HEK293 (cell line): ENCODE results near the gene HTR2A.

ENCODE experiments used
- CTCF ChIA-PET: fragments of 350-600 bp; formaldehyde crosslinking; extraction: SDS; loops from one replicate; lab custom pipeline; 2021; ENCODE audit warnings: antibody characterized with exemption; lab: Yijun Ruan, JAX
- POLR2A ChIA-PET: fragments of 300-600 bp; formaldehyde crosslinking; extraction: SDS; loops from one replicate; lab custom pipeline; 2020; ENCODE audit warnings: antibody characterized with exemption, inconsistent platforms; lab: Yijun Ruan, JAX
- H3K27ac ChIP-seq: fragments of 200-500 bp; sonication (Bioruptor generic); 2 replicates; pipeline ENCODE4 v1.5.1; 2014; ENCODE audit warnings: low read depth, low read length, control low read depth, inconsistent platforms; ENCODE audit errors: extremely low read depth
- H3K36me3 ChIP-seq, 2 experiments: fragments of 200-500 bp in 1 of 2; sonication (Bioruptor generic) in 1 of 2; 1 replicate in 1 of 2; 2 replicates in 1 of 2; pipeline ENCODE4 v1.5.1; 2014 to 2017; ENCODE audit warnings: inconsistent platforms in 2 of 2, low read length in 2 of 2; ENCODE audit not compliant: control insufficient read depth in 2 of 2, insufficient read depth in 1 of 2
- H3K4me1 ChIP-seq: fragments of 200-500 bp; sonication (Bioruptor generic); 2 replicates; pipeline ENCODE4 v1.5.1; 2014; ENCODE audit warnings: mild to moderate bottlenecking, low read length, inconsistent platforms; ENCODE audit not compliant: control insufficient read depth, insufficient read depth
- H3K4me3 ChIP-seq: 2 replicates; pipeline ENCODE4 v1.5.1; 2011; ENCODE audit warnings: low read depth, mild to moderate bottlenecking, control low read depth, low read length, moderate library complexity
- H3K9me3 ChIP-seq: fragments of 200-500 bp; sonication (Bioruptor generic); 2 replicates; pipeline ENCODE4 v1.5.1; 2014; ENCODE audit warnings: low read depth, low read length, inconsistent platforms; ENCODE audit not compliant: control insufficient read depth, insufficient read depth
- IKZF3 ChIP-seq: fragments of 450-650 bp; IDR thresholded peaks from 2 replicates; pipeline ENCODE4 v1.5.0; 2018; ENCODE audit warnings: missing biosample characterization, mild to moderate bottlenecking, missing genetic modification characterization, moderate library complexity
- INSM2 ChIP-seq: fragments of 450-650 bp; formaldehyde crosslinking; IDR thresholded peaks from 2 replicates; pipeline ENCODE4 v1.5.1; 2016; ENCODE audit warnings: missing biosample characterization, missing genetic modification characterization
- PRDM2 ChIP-seq: fragments of 450-650 bp; formaldehyde crosslinking; IDR thresholded peaks from 2 replicates; pipeline ENCODE4 v1.5.1; 2016; ENCODE audit warnings: missing biosample characterization, missing genetic modification characterization, borderline replicate concordance
- TRIM28 ChIP-seq: IDR thresholded peaks from 2 replicates; pipeline ENCODE4 v1.6.1; 2011; ENCODE audit warnings: low read length, control low read depth, borderline replicate concordance
- TSHZ1 ChIP-seq: fragments of 450-650 bp; formaldehyde crosslinking; IDR thresholded peaks from 2 replicates; pipeline ENCODE4 v1.5.1; 2016; ENCODE audit warnings: missing biosample characterization, missing genetic modification characterization, borderline replicate concordance
- WT1 ChIP-seq: fragments of 450-650 bp; formaldehyde crosslinking; IDR thresholded peaks from 2 replicates; pipeline ENCODE4 v1.5.1; 2016; ENCODE audit warnings: missing biosample characterization, missing genetic modification characterization
- ZBTB17 ChIP-seq: fragments of 450-650 bp; formaldehyde crosslinking; IDR thresholded peaks from 2 replicates; pipeline ENCODE4 v1.5.1; 2016; ENCODE audit warnings: missing biosample characterization, missing genetic modification characterization
- ZNF211 ChIP-seq: fragments of 450-650 bp; formaldehyde crosslinking; IDR thresholded peaks from 2 replicates; pipeline ENCODE4 v1.5.1; 2016; ENCODE audit warnings: low read depth, missing biosample characterization, missing genetic modification characterization
- ZNF311 ChIP-seq: fragments of 450-650 bp; formaldehyde crosslinking; IDR thresholded peaks from 2 replicates; pipeline ENCODE4 v1.5.1; 2017; ENCODE audit warnings: missing biosample characterization, missing genetic modification characterization, borderline replicate concordance
- ZNF37A ChIP-seq: fragments of 450-650 bp; IDR thresholded peaks from 2 replicates; pipeline ENCODE4 v1.5.1; 2018; ENCODE audit warnings: missing biosample characterization, missing genetic modification characterization
- ZNF391 ChIP-seq: fragments of 450-650 bp; formaldehyde crosslinking; IDR thresholded peaks from 2 replicates; pipeline ENCODE4 v1.5.1; 2016; ENCODE audit warnings: low read depth, missing biosample characterization, missing genetic modification characterization, borderline replicate concordance
- ZNF398 ChIP-seq: fragments of 450-650 bp; formaldehyde crosslinking; IDR thresholded peaks from 2 replicates; pipeline ENCODE4 v1.5.1; 2017; ENCODE audit warnings: missing biosample characterization, missing genetic modification characterization
- ZNF513 ChIP-seq: fragments of 450-650 bp; IDR thresholded peaks from 2 replicates; pipeline ENCODE4 v1.5.1; 2018; ENCODE audit warnings: missing biosample characterization, missing genetic modification characterization
- ZNF518A ChIP-seq: fragments of 450-650 bp; formaldehyde crosslinking; conservative IDR thresholded peaks from 2 replicates; pipeline ENCODE4 v1.5.1; 2016; ENCODE audit warnings: low read depth, missing biosample characterization, missing genetic modification characterization
- ZNF555 ChIP-seq: fragments of 450-650 bp; formaldehyde crosslinking; conservative IDR thresholded peaks from 2 replicates; pipeline ENCODE4 v1.5.1; 2017; ENCODE audit warnings: missing biosample characterization, mild to moderate bottlenecking, missing genetic modification characterization, inconsistent platforms
- ZNF629 ChIP-seq: fragments of 450-650 bp; formaldehyde crosslinking; IDR thresholded peaks from 2 replicates; pipeline ENCODE4 v1.5.1; 2017; ENCODE audit warnings: missing biosample characterization, missing genetic modification characterization
- ZNF654 ChIP-seq: fragments of 450-650 bp; formaldehyde crosslinking; IDR thresholded peaks from 2 replicates; pipeline ENCODE4 v1.5.1; 2016; ENCODE audit warnings: low read depth, missing biosample characterization, missing genetic modification characterization
- ZNF785 ChIP-seq: fragments of 450-650 bp; formaldehyde crosslinking; IDR thresholded peaks from 2 replicates; pipeline ENCODE4 v1.5.1; 2016; ENCODE audit warnings: missing biosample characterization, missing genetic modification characterization

HTR2A gene

GRCh38 chr13:46908501-46908900, 11.6 kb upstream of the HTR2A start (continued):
- no peak for TF ChIP-seq PRDM2
- TF ChIP-seq ZNF555 = no peak
- TF ChIP-seq ZNF391 = no peak
- no peak for TF ChIP-seq ZNF211 (tag by site-specific recombination)
- TF ChIP-seq ZNF311 (tag by site-specific recombination) = no peak
- no peak for TF ChIP-seq WT1 (tag by site-specific recombination)
- TF ChIP-seq ZNF398 (tag by site-specific recombination) = no peak
- TF ChIP-seq IKZF3 = no peak
- TF ChIP-seq TRIM28 = no peak
- no peak for TF ChIP-seq INSM2 (tag by site-specific recombination)

GRCh38 chr13:46906405-46906804, 9.6 kb upstream of the HTR2A start:
- no peak overlapping the region for H3K27ac ChIP-seq
- no peaks in the 10 kb centered on the region for H3K4me1 ChIP-seq
- no peak overlapping the region for H3K4me3 ChIP-seq
- ChIA-PET POLR2A (no interaction called here), CTCF (interaction anchor here (0.6 to 1.4 kb wide), 3 partner anchors 12 to 740 kb away, joined by 3 to 4 read pairs (median 3); no protein-coding TSS in a partner anchor)
- H3K36me3 ChIP-seq = no peaks in the 10 kb centered on the region
- H3K9me3 ChIP-seq = no peaks in the 10 kb centered on the region
- no peak for TF ChIP-seq ZBTB17 (tag by site-specific recombination)
- no peak for TF ChIP-seq TSHZ1 (tag by site-specific recombination)
- TF ChIP-seq ZNF518A (tag by site-specific recombination) = no peak
- TF ChIP-seq ZNF654 = no peak
- no peak for TF ChIP-seq ZNF785 (tag by site-specific recombination)
- no peak for TF ChIP-seq ZNF629 (tag by site-specific recombination)
- TF ChIP-seq ZNF37A (tag by site-specific recombination) = no peak
- no peak for TF ChIP-seq ZNF513
